Lower leg skin (tissue), 3 donors: ENCODE measurements around the gene PLEKHA1.

Source experiments
- POLR2A ChIP-seq, 2 donors: fragments of 450-650 bp; IDR thresholded peaks; one replicate each; pipeline ENCODE4 v1.6.1; 2016 to 2017; ENCODE audit warnings: antibody characterized with exemption in 2 of 2, mild to moderate bottlenecking in 1 of 2, moderate library complexity in 1 of 2
- TF ChIP-seq, protein P1 (sequence below), 3 donors: fragments of 450-650 bp; IDR thresholded peaks; one replicate each; pipeline ENCODE4 v1.5.1; 2016; ENCODE audit warnings: antibody characterized with exemption in 3 of 3, mild to moderate bottlenecking in 3 of 3, moderate library complexity in 2 of 3

DNA sequence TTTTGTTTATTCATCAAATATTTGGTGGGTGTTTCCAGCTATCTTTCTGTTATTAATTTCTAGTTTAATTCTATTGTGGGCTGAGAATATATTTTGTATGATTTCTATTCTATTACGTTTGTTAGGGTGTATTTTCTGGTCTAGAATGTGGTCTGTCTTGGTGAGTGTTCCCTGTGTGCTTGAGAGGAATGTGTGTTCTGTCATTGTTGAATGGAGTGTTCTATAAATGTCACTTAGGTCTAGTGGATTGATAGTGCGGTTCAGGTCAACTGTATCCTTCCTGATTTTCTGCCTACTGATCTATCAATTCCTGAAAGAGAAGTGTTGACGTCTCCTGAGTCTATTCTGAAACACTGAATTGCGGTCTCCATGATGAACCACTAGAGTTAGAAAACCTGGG lies 95.3 kb downstream of the PLEKHA1 start:
- TF ChIP-seq, protein P1, sequence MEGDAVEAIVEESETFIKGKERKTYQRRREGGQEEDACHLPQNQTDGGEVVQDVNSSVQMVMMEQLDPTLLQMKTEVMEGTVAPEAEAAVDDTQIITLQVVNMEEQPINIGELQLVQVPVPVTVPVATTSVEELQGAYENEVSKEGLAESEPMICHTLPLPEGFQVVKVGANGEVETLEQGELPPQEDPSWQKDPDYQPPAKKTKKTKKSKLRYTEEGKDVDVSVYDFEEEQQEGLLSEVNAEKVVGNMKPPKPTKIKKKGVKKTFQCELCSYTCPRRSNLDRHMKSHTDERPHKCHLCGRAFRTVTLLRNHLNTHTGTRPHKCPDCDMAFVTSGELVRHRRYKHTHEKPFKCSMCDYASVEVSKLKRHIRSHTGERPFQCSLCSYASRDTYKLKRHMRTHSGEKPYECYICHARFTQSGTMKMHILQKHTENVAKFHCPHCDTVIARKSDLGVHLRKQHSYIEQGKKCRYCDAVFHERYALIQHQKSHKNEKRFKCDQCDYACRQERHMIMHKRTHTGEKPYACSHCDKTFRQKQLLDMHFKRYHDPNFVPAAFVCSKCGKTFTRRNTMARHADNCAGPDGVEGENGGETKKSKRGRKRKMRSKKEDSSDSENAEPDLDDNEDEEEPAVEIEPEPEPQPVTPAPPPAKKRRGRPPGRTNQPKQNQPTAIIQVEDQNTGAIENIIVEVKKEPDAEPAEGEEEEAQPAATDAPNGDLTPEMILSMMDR (IDR thresholded peaks at IDR 0.05), result no peak
- no peak for TF ChIP-seq POLR2A (IDR thresholded peaks at IDR 0.05)
